ENCODE data around the gene NMS. TPM values are rescaled to one million over a fixed set of nuclear protein-coding genes. Genes with fewer than 3 reads are reported as not detected.

Gene NMS
- total RNA-seq, 1 experiment from 2014 or later: not detected

- Histone ChIP-seq H3K36me3 (ENCODE audit: insufficient read depth, low read length, poor library complexity, severe bottlenecking) (no peaks in the 10 kb centered on the region), H3K27ac (ENCODE audit: low read depth, low read length, poor library complexity, severe bottlenecking) (no peak overlapping the region), H3K4me1 (ENCODE audit: insufficient read depth, low read length, poor library complexity, severe bottlenecking) (no peaks in the 10 kb centered on the region), H3K4me3 (ENCODE audit: low read depth, low read length, poor library complexity, severe bottlenecking) (no peak overlapping the region), H3K27me3 (replicated peaks; ENCODE audit: insufficient read depth, low read depth, low read length, poor library complexity) (no peaks in the 10 kb centered on the region), H3K9me3 (ENCODE audit: low read depth, low read length, poor library complexity, severe bottlenecking) (no peaks in the 10 kb centered on the region)
- BruUV-seq (replicated peaks): no TSS peak
- TF ChIP-seq CTCF (conservative IDR thresholded peaks at IDR 0.05; ENCODE audit: low read depth, low read length) (no peak), EZH2 (IDR thresholded peaks at IDR 0.05; ENCODE audit: borderline replicate concordance, low read depth, low read length, poor library complexity, severe bottlenecking) (no peak)
- ChIA-PET CTCF (no interaction called here), POLR2A (ENCODE audit: low non-redundant PET) (no interaction called here)
- intact Hi-C loops (cut with micrococcal nuclease; ENCODE audit: unreplicated experiment): no loop called here
- DNase-seq (ENCODE audit: low spot score): no peak
Measured at GRCh38 chr2:100527440-100528015, 57.2 kb downstream of the NMS start.

DNA sequence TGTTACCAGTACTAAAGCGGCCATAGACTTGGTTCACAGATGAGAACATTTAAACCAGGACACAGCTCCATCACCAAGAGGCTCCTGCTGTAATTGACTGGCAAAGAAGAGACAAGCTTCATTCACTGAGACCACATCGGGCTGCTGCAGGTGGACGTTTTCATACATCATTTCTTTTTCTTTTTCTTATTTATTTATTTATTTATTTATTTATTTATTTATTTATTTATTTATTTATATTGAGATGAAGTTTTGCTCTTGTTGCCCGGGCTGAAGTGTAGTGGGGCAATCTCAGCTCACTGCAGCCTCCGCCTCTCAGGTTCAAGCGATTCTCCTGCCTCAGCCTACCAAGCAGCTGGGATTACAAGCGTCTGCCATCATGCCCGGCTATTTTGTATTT lies 58.9 kb downstream of the NMS start:
- Histone ChIP-seq H3K27me3 (replicated peaks; ENCODE audit: insufficient read depth, low read depth, low read length, poor library complexity) (no peaks in the 10 kb centered on the region), H3K27ac (ENCODE audit: low read depth, low read length, poor library complexity, severe bottlenecking) (no peak overlapping the region), H3K4me3 (ENCODE audit: low read depth, low read length, poor library complexity, severe bottlenecking) (no peak overlapping the region), H3K36me3 (ENCODE audit: insufficient read depth, low read length, poor library complexity, severe bottlenecking) (no peaks in the 10 kb centered on the region), H3K4me1 (ENCODE audit: insufficient read depth, low read length, poor library complexity, severe bottlenecking) (no peaks in the 10 kb centered on the region), H3K9me3 (ENCODE audit: low read depth, low read length, poor library complexity, severe bottlenecking) (no peaks in the 10 kb centered on the region)
- intact Hi-C loops (cut with micrococcal nuclease; ENCODE audit: unreplicated experiment): no loop called here
- no peak for DNase-seq (ENCODE audit: low spot score)
- TF ChIP-seq EZH2 (IDR thresholded peaks at IDR 0.05; ENCODE audit: borderline replicate concordance, low read depth, low read length, poor library complexity, severe bottlenecking): no peak
- TF ChIP-seq CTCF (conservative IDR thresholded peaks at IDR 0.05; ENCODE audit: low read depth, low read length): no peak
- no TSS peak for BruUV-seq (replicated peaks)
- CTCF ChIA-PET: no interaction called here
- POLR2A ChIA-PET (ENCODE audit: low non-redundant PET): no interaction called here

GRCh38 chr2:100529900-100530299 lies 59.6 kb downstream of the NMS start:
- H3K9me3 ChIP-seq (ENCODE audit: low read depth, low read length, poor library complexity, severe bottlenecking): no peaks in the 10 kb centered on the region
- CTCF ChIA-PET: no interaction called here
- no peaks in the 10 kb centered on the region for H3K27me3 ChIP-seq (replicated peaks; ENCODE audit: insufficient read depth, low read depth, low read length, poor library complexity)
- POLR2A ChIA-PET (ENCODE audit: low non-redundant PET): no interaction called here
- no TSS peak for BruUV-seq (replicated peaks)
- TF ChIP-seq EZH2 (IDR thresholded peaks at IDR 0.05; ENCODE audit: borderline replicate concordance, low read depth, low read length, poor library complexity, severe bottlenecking) (no peak), CTCF (conservative IDR thresholded peaks at IDR 0.05; ENCODE audit: low read depth, low read length) (no peak)
- intact Hi-C loops (cut with micrococcal nuclease; ENCODE audit: unreplicated experiment): no loop called here
- H3K27ac ChIP-seq (ENCODE audit: low read depth, low read length, poor library complexity, severe bottlenecking): no peak overlapping the region
- H3K36me3 ChIP-seq (ENCODE audit: insufficient read depth, low read length, poor library complexity, severe bottlenecking): no peaks in the 10 kb centered on the region
- H3K4me3 ChIP-seq (ENCODE audit: low read depth, low read length, poor library complexity, severe bottlenecking): no peak overlapping the region
- DNase-seq (ENCODE audit: low spot score): no peak
- H3K4me1 ChIP-seq (ENCODE audit: insufficient read depth, low read length, poor library complexity, severe bottlenecking): no peaks in the 10 kb centered on the region

Other genes starting within 250 kb of the NMS start
- 3.5 and 3.8 TPM in 2 replicates for gene LONRF2, start 148.0 kb upstream of the NMS start, total RNA-seq (2021)
- 10.9 and 11.3 TPM in 2 replicates for gene CHST10, start 52.8 kb upstream of the NMS start, total RNA-seq (2021)
- 32.7 and 37.6 TPM in 2 replicates for gene PDCL3, start 92.5 kb downstream of the NMS start, total RNA-seq (2021)